H1 (cell line): ENCODE results near the gene SCAMP5. TPM values are rescaled to one million over a fixed set of nuclear protein-coding genes. Genes with fewer than 3 reads are reported as not detected.

ENCODE experiments used
- CBX8 ChIP-seq: fragments of 300-800, 300-1000 bp; sonication (generic); IDR thresholded peaks from 2 replicates; pipeline ENCODE4 v1.7.1; 2016; ENCODE audit warnings: low read depth, low read length, borderline replicate concordance
- NANOG ChIP-seq: IDR thresholded peaks from 2 replicates; pipeline ENCODE4 v1.6.1; 2011; ENCODE audit warnings: low read length, low read depth, mild to moderate bottlenecking, inconsistent platforms; ENCODE audit not compliant: insufficient read depth, poor library complexity, severe bottlenecking
- POLR2A ChIP-seq, 2 experiments: IDR thresholded peaks; 1 replicate in 1 of 2; 2 replicates in 1 of 2; pipeline ENCODE4 v1.6.1; 2011; ENCODE audit warnings: low read depth in 2 of 2, low read length in 2 of 2, mild to moderate bottlenecking in 2 of 2; ENCODE audit errors: control extremely low read depth in 1 of 2
- RBBP5 ChIP-seq: IDR thresholded peaks from 2 replicates; pipeline ENCODE4 v1.7.1; 2012; ENCODE audit warnings: low read depth, mild to moderate bottlenecking, inconsistent platforms, low read length, moderate library complexity, borderline replicate concordance
- SIX5 ChIP-seq: IDR thresholded peaks from 2 replicates; pipeline ENCODE4 v1.6.1; 2011; ENCODE audit warnings: mild to moderate bottlenecking, low read depth, low read length
- polyA plus RNA-seq, 7 experiments: library from polyadenylated mRNA; depleted of rRNA in 3 of 7; stranded (reverse) in 5 of 7; unstranded in 2 of 7; fragments of >200 nt in 5 of 7; fragments of 200-250 nt in 2 of 7; gene quantifications; 1 replicate in 5 of 7; 2 replicates in 1 of 7; 4 replicates in 1 of 7; pipeline versions ENCODE4 v1.2.1 to v1.2.3, GENCODE V29; 2011 to 2013; ENCODE audit warnings: missing spikeins in 2 of 7, mixed read lengths in 2 of 7
- total RNA-seq: library from RNA; stranded (reverse); fragmentation: NEBNext Ultra II Directional; extraction: Animal tissue kit (Norgen Biotek cat#: 25700); gene quantifications from 2 replicates; pipeline ENCODE4 v1.2.1, GENCODE V29; 2021
- TF ChIP-seq, protein P1 (sequence below): fragments of 300-600 bp; sonication (generic); IDR thresholded peaks from 2 replicates; pipeline ENCODE4 v1.7.1; 2012; ENCODE audit warnings: low read length, moderate library complexity, mild to moderate bottlenecking, inconsistent platforms; ENCODE audit not compliant: insufficient replicate concordance

SCAMP5 gene
- total and polyA plus RNA-seq, 2 of the 8 experiments (the other 6 are each of a cell fraction or from before 2014, with no cell fraction given) = 55.4 to 94.7 TPM

DNA sequence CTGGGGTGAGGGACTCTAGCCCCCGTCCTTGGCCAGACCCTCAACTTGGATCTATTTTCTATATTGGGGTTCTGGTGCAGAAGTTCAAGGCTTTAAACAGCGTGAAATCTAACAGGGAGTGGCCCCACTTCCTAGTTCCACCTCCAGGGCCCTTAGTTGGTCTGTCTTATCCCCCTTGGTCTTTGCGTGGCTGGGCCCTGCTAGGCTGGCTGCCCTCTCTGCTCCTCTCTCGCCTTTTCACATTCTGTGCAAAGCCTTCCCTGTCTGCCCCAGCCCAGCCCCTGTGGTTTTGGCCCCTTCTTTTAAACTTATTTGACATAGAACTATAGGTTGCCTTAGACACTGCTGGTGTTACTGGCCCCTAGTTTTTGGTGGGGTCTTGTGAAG lies 33.6 kb downstream of the SCAMP5 start (continued):
- TF ChIP-seq, protein P1, sequence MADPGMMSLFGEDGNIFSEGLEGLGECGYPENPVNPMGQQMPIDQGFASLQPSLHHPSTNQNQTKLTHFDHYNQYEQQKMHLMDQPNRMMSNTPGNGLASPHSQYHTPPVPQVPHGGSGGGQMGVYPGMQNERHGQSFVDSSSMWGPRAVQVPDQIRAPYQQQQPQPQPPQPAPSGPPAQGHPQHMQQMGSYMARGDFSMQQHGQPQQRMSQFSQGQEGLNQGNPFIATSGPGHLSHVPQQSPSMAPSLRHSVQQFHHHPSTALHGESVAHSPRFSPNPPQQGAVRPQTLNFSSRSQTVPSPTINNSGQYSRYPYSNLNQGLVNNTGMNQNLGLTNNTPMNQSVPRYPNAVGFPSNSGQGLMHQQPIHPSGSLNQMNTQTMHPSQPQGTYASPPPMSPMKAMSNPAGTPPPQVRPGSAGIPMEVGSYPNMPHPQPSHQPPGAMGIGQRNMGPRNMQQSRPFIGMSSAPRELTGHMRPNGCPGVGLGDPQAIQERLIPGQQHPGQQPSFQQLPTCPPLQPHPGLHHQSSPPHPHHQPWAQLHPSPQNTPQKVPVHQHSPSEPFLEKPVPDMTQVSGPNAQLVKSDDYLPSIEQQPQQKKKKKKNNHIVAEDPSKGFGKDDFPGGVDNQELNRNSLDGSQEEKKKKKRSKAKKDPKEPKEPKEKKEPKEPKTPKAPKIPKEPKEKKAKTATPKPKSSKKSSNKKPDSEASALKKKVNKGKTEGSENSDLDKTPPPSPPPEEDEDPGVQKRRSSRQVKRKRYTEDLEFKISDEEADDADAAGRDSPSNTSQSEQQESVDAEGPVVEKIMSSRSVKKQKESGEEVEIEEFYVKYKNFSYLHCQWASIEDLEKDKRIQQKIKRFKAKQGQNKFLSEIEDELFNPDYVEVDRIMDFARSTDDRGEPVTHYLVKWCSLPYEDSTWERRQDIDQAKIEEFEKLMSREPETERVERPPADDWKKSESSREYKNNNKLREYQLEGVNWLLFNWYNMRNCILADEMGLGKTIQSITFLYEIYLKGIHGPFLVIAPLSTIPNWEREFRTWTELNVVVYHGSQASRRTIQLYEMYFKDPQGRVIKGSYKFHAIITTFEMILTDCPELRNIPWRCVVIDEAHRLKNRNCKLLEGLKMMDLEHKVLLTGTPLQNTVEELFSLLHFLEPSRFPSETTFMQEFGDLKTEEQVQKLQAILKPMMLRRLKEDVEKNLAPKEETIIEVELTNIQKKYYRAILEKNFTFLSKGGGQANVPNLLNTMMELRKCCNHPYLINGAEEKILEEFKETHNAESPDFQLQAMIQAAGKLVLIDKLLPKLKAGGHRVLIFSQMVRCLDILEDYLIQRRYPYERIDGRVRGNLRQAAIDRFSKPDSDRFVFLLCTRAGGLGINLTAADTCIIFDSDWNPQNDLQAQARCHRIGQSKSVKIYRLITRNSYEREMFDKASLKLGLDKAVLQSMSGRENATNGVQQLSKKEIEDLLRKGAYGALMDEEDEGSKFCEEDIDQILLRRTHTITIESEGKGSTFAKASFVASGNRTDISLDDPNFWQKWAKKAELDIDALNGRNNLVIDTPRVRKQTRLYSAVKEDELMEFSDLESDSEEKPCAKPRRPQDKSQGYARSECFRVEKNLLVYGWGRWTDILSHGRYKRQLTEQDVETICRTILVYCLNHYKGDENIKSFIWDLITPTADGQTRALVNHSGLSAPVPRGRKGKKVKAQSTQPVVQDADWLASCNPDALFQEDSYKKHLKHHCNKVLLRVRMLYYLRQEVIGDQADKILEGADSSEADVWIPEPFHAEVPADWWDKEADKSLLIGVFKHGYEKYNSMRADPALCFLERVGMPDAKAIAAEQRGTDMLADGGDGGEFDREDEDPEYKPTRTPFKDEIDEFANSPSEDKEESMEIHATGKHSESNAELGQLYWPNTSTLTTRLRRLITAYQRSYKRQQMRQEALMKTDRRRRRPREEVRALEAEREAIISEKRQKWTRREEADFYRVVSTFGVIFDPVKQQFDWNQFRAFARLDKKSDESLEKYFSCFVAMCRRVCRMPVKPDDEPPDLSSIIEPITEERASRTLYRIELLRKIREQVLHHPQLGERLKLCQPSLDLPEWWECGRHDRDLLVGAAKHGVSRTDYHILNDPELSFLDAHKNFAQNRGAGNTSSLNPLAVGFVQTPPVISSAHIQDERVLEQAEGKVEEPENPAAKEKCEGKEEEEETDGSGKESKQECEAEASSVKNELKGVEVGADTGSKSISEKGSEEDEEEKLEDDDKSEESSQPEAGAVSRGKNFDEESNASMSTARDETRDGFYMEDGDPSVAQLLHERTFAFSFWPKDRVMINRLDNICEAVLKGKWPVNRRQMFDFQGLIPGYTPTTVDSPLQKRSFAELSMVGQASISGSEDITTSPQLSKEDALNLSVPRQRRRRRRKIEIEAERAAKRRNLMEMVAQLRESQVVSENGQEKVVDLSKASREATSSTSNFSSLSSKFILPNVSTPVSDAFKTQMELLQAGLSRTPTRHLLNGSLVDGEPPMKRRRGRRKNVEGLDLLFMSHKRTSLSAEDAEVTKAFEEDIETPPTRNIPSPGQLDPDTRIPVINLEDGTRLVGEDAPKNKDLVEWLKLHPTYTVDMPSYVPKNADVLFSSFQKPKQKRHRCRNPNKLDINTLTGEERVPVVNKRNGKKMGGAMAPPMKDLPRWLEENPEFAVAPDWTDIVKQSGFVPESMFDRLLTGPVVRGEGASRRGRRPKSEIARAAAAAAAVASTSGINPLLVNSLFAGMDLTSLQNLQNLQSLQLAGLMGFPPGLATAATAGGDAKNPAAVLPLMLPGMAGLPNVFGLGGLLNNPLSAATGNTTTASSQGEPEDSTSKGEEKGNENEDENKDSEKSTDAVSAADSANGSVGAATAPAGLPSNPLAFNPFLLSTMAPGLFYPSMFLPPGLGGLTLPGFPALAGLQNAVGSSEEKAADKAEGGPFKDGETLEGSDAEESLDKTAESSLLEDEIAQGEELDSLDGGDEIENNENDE = no peak
- no peak for TF ChIP-seq RBBP5
- TF ChIP-seq POLR2A (IDR thresholded peaks at IDR 0.05; ENCODE audit: control extremely low read depth in 1 of 2, low read depth in 2 of 2, low read length in 2 of 2) = no peak
- TF ChIP-seq CBX8 = no peak
- no peak for TF ChIP-seq SIX5
- TF ChIP-seq NANOG = no peak
